Psoas muscle (tissue), 8 donors: ENCODE results near the gene CXCR4. TPM values are rescaled to one million over a fixed set of nuclear protein-coding genes. Genes with fewer than 3 reads are reported as not detected.
"Not testable (repeated sequence)": the region's sequence is repeated elsewhere in the genome, so short reads cannot be mapped to it uniquely, and the experiment has no call there.

Source experiments
- ATAC-seq, 4 donors: fragments of 200-7000 bp; cut with Tn5 transposase; one replicate each; pipeline ENCODE4 v1.9.1; 2020; ENCODE audit warnings: moderate library complexity in 3 of 4, mild to moderate bottlenecking in 2 of 4
- DNase-seq, 2 donors: peaks; one replicate each; pipeline ENCODE4 v3.0.0-alpha.2; 2020
- H3K27ac ChIP-seq: fragments of 200-600 bp; one replicate; pipeline ENCODE4 v1.8.0; 2022
- H3K27me3 ChIP-seq, 3 donors: fragments of 200-600 bp in 1 of 3; one replicate each; pipeline versions ENCODE4 v1.6.1 to v1.8.0; 2013 to 2022; ENCODE audit warnings: low read length in 2 of 3, mild to moderate bottlenecking in 2 of 3, moderate library complexity in 1 of 3; ENCODE audit not compliant: insufficient read depth in 3 of 3
- H3K36me3 ChIP-seq, 2 donors: fragments of 200-600 bp in 1 of 2; one replicate each; pipeline versions ENCODE4 v1.6.1 to v1.8.0; 2013 to 2022; ENCODE audit warnings: low read depth in 1 of 2, mild to moderate bottlenecking in 1 of 2, moderate library complexity in 1 of 2; ENCODE audit not compliant: insufficient read depth in 1 of 2
- H3K4me1 ChIP-seq: fragments of 200-600 bp; one replicate; pipeline ENCODE4 v1.8.0; 2022
- H3K4me3 ChIP-seq: fragments of 200-600 bp; one replicate; pipeline ENCODE4 v1.8.0; 2022; ENCODE audit warnings: mild to moderate bottlenecking
- H3K9me3 ChIP-seq: fragments of 200-600 bp; one replicate; pipeline ENCODE4 v1.8.0; 2022
- CTCF ChIP-seq: fragments of 200-600 bp; IDR thresholded peaks from one replicate; pipeline ENCODE4 v1.8.0; 2022; ENCODE audit warnings: antibody characterized with exemption
- WGBS, 3 donors: extraction: QIAGEN DNeasy Blood & Tissue Kit; methylation state at CpG; one replicate each; pipeline versions ENCODE4 v1.1.6 to v1.1.7; 2013; 5-methylcytosine and 5-hydroxymethylcytosine counted together
- intact Hi-C, 2 donors: fragments of 100-400 bp; cut with DNase I; formaldehyde crosslinking; loops; one replicate each; pipeline versions ENCODE4 v1.11.0 to v1.14.2; 2022
- polyA plus RNA-seq, 3 donors: library from polyadenylated mRNA; stranded (reverse); fragments of 200-250 nt; gene quantifications; one replicate each; pipeline ENCODE4 v1.2.3, GENCODE V29; 2013
- total RNA-seq, 4 donors: library from RNA; stranded (reverse); fragmentation: NEBNext Ultra II Directional in 2 of 4; extraction: Animal tissue kit (Norgen Biotek cat#: 25700) in 2 of 4; gene quantifications; one replicate each; pipeline versions ENCODE4 v1.2.1 to v1.2.4, GENCODE V29; 2021 to 2023
- donor health status: healthy with polysubstance abuse.
- donor health status: DM: no; HTN: no; CAD: no; lungs with moderate emphysema.
- donor health status: Bipolar disorder and iron deficiency.
- donor health status: healthy.
- donor health status: DM: yes; HTN: yes; CAD: no.
- donor health status: DM: no; HTN: no; CAD: no.
- donor health status: DM: no; HTN: no; CAD: no.
- donor health status: DM: yes; HTN: yes; CAD: no.

CXCR4 gene
- total and polyA plus RNA-seq, 7 donors = 1.8 to 9.1 (median 3.0) TPM

- ATAC-seq (no peak), DNase-seq (no peak)
- 80 to 92% (median 85%) methylated on average over 4 of the region's 4 CpGs for WGBS, 3 donors
- H3K27me3 ChIP-seq = no peaks in the 10 kb centered on the region
- intact Hi-C loops = no loop called here
- no peak overlapping the region for H3K27ac ChIP-seq
- no peaks in the 10 kb centered on the region for H3K9me3 ChIP-seq
- TF ChIP-seq CTCF = no peak
- H3K4me1 ChIP-seq = no peaks in the 10 kb centered on the region
- no peak overlapping the region for H3K4me3 ChIP-seq
- H3K36me3 ChIP-seq = no peaks in the 10 kb centered on the region
Observed at GRCh38 chr2:136098441-136098840, 19.5 kb downstream of the CXCR4 start.

GRCh38 chr2:136093583-136093982 is 24.4 kb downstream of the CXCR4 start:
- no peak for TF ChIP-seq CTCF
- no peaks in the 10 kb centered on the region for H3K4me1 ChIP-seq
- 63 to 84% (median 71%) methylated on average over 3 of the region's 3 CpGs for WGBS, 3 donors
- no peak for DNase-seq
- H3K4me3 ChIP-seq = no peak overlapping the region
- no peak for ATAC-seq
- intact Hi-C loops = no loop called here
- no peaks in the 10 kb centered on the region for H3K27me3 ChIP-seq
- no peak overlapping the region for H3K27ac ChIP-seq
- no peaks in the 10 kb centered on the region for H3K36me3 ChIP-seq
- H3K9me3 ChIP-seq = no peaks in the 10 kb centered on the region

- Histone ChIP-seq H3K9me3 (no peaks in the 10 kb centered on the region), H3K27me3 (no peaks in the 10 kb centered on the region), H3K27ac (no peak overlapping the region), H3K36me3 (no peaks in the 10 kb centered on the region), H3K4me3 (no peak overlapping the region), H3K4me1 (no peaks in the 10 kb centered on the region)
- TF ChIP-seq CTCF = no peak
- DNase-seq (no peak), ATAC-seq (no peak)
- WGBS, 3 donors = 52 to 58% (median 54%) methylated on average over 1 of the region's 1 CpG
- intact Hi-C loops = no loop called here
Observed at GRCh38 chr2:136091899-136092298, 26.1 kb downstream of the CXCR4 start.

DNA sequence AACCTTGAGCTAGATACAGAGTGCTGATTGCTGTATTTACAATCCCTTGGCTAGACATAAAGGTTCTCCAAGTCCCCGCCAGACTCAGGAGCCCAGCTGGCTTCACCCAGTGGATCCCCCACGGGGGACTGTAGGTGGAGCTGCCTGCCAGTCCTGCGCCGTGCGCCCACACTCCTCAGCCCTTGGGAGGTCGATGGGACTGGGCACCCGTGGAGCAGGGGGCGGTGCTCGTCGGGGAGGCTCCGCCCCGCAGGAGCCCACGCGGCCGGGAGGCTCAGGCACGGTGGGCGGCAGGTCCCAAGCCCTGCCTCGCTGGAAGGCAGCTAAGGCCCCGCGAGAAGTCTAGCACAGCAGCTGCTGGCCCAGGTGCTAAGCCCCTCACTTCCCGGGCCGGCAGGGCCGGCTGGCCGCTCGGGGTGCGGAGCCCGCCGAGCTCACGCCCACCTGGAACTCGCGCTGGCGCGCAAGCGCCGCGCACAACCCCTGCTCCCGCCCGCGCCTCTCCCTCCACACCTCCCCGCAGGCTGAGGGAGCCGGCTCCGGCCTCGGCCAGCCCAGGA is 30.0 kb downstream of the CXCR4 start:
- 94% methylated on average over 34 to 43 of the region's 43 CpGs for WGBS, 3 donors
- H3K4me3 ChIP-seq, H3K4me1 ChIP-seq, H3K9me3 ChIP-seq, H3K27ac ChIP-seq, intact Hi-C loops, ATAC-seq, H3K27me3 ChIP-seq, H3K36me3 ChIP-seq, DNase-seq: not testable (repeated sequence)

GRCh38 chr2:136086253-136087016 is 31.5 kb downstream of the CXCR4 start:
- no peak for ATAC-seq
- no peak for TF ChIP-seq CTCF
- 68 to 75% (median 74%) methylated on average over 4 of the region's 4 CpGs for WGBS, 3 donors

More at GRCh38 chr2:136086253-136087016, 31.5 kb downstream of the CXCR4 start:
- Histone ChIP-seq H3K36me3 (no peaks in the 10 kb centered on the region), H3K4me1 (no peaks in the 10 kb centered on the region), H3K27me3 (no peaks in the 10 kb centered on the region), H3K4me3 (no peak overlapping the region), H3K27ac (no peak overlapping the region), H3K9me3 (no peaks in the 10 kb centered on the region)
- no peak for DNase-seq
- intact Hi-C loops = no loop called here
